ENCODE results near the gene KCNIP1.

DNA sequence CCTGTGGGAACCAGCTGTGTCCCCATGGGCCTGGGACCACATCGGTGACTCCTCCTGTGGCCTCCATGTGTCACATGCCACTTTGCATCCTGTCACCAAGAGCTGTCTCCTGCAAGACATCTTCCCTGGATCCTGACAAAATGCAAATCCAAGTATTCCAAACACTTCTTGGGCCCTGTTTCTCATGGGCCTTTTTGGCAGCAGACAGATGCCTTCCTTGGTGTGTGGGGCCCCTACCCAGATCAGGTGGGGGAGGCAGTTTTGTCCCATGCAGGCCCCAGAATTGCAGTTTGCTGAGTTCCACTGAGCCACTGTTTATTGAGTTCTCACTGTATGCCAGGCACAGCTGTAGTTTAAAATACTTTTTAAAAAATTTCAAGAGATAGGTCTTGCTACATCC, 217.2 kb downstream of the KCNIP1 start:
- TF ChIP-seq GATA3 (IDR thresholded peaks at IDR 0.05; ENCODE audit: low read depth, low read length) (no peak), GATA2 (IDR thresholded peaks at IDR 0.05; ENCODE audit: low read depth, low read length) (no peak)

Data from SH-SY5Y (cell line).